Mesendoderm (in vitro differentiated cells): Measurements from ENCODE around the gene SLIT3.

Experiments
- DNase-seq: peaks from one replicate; pipeline ENCODE4 v3.0.0; 2013
- H2AK5ac ChIP-seq: 2 replicates; pipeline ENCODE4 v1.6.1; 2013; ENCODE audit warnings: low read length, inconsistent platforms
- H2BK120ac ChIP-seq: 2 replicates; pipeline ENCODE4 v1.6.1; 2013; ENCODE audit warnings: low read depth, mild to moderate bottlenecking, low read length, moderate library complexity, mixed read lengths
- H2BK15ac ChIP-seq: replicated peaks from 2 replicates; pipeline ENCODE4 v1.6.1; 2013; ENCODE audit warnings: low read depth, mild to moderate bottlenecking, moderate library complexity
- H2BK5ac ChIP-seq: 2 replicates; pipeline ENCODE4 v1.6.1; 2013; ENCODE audit warnings: low read length, inconsistent platforms
- H3K18ac ChIP-seq: 2 replicates; pipeline ENCODE4 v1.6.1; 2013; ENCODE audit warnings: mild to moderate bottlenecking, low read length, mixed read lengths
- H3K23ac ChIP-seq: one replicate; pipeline ENCODE4 v1.6.1; 2013; ENCODE audit warnings: low read length
- H3K27ac ChIP-seq: 2 replicates; pipeline ENCODE4 v1.5.1; 2013; ENCODE audit warnings: low read depth, mild to moderate bottlenecking, inconsistent platforms, low read length, moderate library complexity
- H3K27me3 ChIP-seq: 2 replicates; pipeline ENCODE4 v1.6.1; 2013; ENCODE audit warnings: low read length, control low read depth, mild to moderate bottlenecking, inconsistent platforms; ENCODE audit not compliant: insufficient read depth, poor library complexity
- H3K36me3 ChIP-seq: 2 replicates; pipeline ENCODE4 v1.6.1; 2013; ENCODE audit warnings: low read length, inconsistent platforms; ENCODE audit not compliant: control insufficient read depth, insufficient read depth
- H3K4ac ChIP-seq: one replicate; pipeline ENCODE4 v1.6.1; 2013; ENCODE audit warnings: low read depth, mild to moderate bottlenecking, low read length, moderate library complexity
- H3K4me1 ChIP-seq: 2 replicates; pipeline ENCODE4 v1.6.1; 2013; ENCODE audit warnings: low read depth, low read length, inconsistent platforms; ENCODE audit not compliant: control insufficient read depth
- H3K4me2 ChIP-seq: 2 replicates; pipeline ENCODE4 v1.6.1; 2013; ENCODE audit warnings: low read length
- H3K4me3 ChIP-seq: 2 replicates; pipeline ENCODE4 v1.5.1; 2013; ENCODE audit warnings: mild to moderate bottlenecking, low read length
- H3K56ac ChIP-seq: one replicate; pipeline ENCODE4 v1.6.1; 2013; ENCODE audit warnings: low read length
- H3K79me1 ChIP-seq: 2 replicates; pipeline ENCODE4 v1.6.1; 2013; ENCODE audit warnings: low read length, inconsistent platforms
- H3K79me2 ChIP-seq: 2 replicates; pipeline ENCODE4 v1.6.1; 2013; ENCODE audit warnings: mild to moderate bottlenecking, low read length; ENCODE audit not compliant: control insufficient read depth, insufficient read depth
- H3K9ac ChIP-seq: 2 replicates; pipeline ENCODE4 v1.6.1; 2013; ENCODE audit warnings: low read length, inconsistent platforms
- H4K5ac ChIP-seq: one replicate; pipeline ENCODE4 v1.6.1; 2013; ENCODE audit warnings: low read length
- H4K8ac ChIP-seq: one replicate; pipeline ENCODE4 v1.6.1; 2013; ENCODE audit warnings: low read depth, mild to moderate bottlenecking, control low read depth, low read length, moderate library complexity
- WGBS: extraction: QIAGEN DNeasy Blood & Tissue Kit; methylation state at CpG from one replicate; pipeline ENCODE4 v1.1.7; 2013; ENCODE audit warnings: low lambda C conversion rate, missing lambda C conversion rate; ENCODE audit not compliant: insufficient coverage; ENCODE audit errors: extremely low coverage; 5-methylcytosine and 5-hydroxymethylcytosine counted together

The SLIT3 gene

DNA sequence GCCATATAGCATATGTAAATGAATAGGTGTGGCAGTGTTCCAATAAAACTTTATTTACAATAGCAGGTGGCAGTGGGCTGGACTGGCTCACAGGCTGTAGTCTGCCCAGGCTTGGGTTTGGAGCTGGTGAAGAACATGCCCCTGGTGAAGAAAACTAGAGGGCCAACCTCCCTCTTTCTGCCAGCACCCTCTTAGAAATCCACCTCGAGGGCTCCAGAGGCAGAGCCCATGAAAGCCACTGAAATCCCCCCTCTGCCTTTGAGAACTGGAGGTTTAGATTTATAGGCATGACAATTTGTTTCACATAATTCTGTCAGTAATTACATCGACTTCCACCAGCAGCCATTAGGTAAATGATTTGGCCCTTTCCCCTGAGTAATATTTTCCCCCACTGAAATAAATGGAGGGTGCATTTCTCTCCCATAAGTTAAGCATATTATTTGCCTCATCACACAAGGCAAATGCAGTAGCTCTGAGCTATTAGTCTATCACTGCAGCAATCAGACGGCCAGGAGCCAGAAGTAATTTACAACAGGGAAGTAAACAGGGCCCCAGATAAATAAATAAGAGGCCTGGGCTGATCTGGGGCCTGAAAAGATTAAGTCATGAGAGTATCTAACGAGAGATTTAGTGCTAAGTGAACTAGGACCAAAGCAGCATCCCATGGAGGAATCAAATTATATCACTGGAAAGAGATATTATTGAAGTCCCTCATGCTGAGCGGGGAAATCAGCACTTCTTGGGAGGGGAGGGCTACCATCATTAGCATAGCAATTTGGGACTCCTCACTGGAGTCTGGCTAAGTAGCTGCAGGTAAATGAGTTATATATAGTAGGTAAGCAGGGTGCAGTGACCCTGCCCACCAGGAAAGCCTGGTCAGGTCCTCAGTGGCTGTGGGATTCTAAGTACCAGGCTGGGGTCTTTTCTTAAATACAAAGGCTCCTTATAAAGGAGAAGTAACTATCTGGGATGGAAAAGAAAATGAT is 123.9 kb downstream of the SLIT3 start:
- Histone ChIP-seq H3K27ac (no peak overlapping the region), H3K9ac (no peak overlapping the region), H3K4me1 (peaks cover 6% of the 10 kb centered on the region), H3K4ac (no peak overlapping the region), H2BK120ac (no peak overlapping the region), H3K4me3 (no peak overlapping the region), H4K5ac (no peak overlapping the region), H2BK5ac (no peak overlapping the region), H3K79me1 (no peaks in the 10 kb centered on the region), H2AK5ac (no peak overlapping the region), H4K8ac (no peak overlapping the region), H3K23ac (no peak overlapping the region), H3K79me2 (no peaks in the 10 kb centered on the region), H3K36me3 (no peaks in the 10 kb centered on the region), H3K27me3 (no peaks in the 10 kb centered on the region), H3K18ac (peak overlapping the region; percentile 25), H3K4me2 (no peak overlapping the region), H3K56ac (no peak overlapping the region), H2BK15ac (no peak overlapping the region)
- DNase-seq, result peak; percentile 47
- no CpG with 5 or more reads among the region's 5 CpGs for WGBS

DNA sequence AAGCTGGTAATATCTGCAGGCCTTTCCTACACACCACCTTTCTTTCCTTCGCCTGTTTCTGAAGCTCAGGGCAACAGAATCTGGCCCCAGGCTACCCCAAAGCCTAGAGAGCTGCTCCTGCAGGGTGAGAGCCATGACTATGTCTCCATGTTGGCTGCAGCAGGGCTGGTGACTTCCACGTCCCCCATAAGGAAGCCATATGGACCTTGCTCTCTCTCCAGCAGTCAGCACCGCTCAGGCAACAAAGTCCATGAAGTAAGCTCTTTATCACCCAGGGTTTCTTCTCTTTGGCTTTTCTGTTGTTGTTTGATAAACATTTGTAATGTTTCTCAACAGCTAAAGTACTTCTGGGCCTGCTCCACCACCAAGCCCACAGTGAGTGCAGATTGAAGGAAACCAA is 125.2 kb downstream of the SLIT3 start:
- H3K23ac ChIP-seq, result no peak overlapping the region
- no peak overlapping the region for H2AK5ac ChIP-seq
- H2BK120ac ChIP-seq, result no peak overlapping the region
- H3K56ac ChIP-seq, result no peak overlapping the region
- no peak overlapping the region for H4K8ac ChIP-seq
- H3K27ac ChIP-seq, result no peak overlapping the region
- no peak overlapping the region for H2BK5ac ChIP-seq
- H3K9ac ChIP-seq, result no peak overlapping the region
- H3K4ac ChIP-seq, result no peak overlapping the region
- no peaks in the 10 kb centered on the region for H3K27me3 ChIP-seq
- no peak overlapping the region for H3K18ac ChIP-seq
- DNase-seq, result no peak
- H3K79me2 ChIP-seq, result no peaks in the 10 kb centered on the region
- no peak overlapping the region for H3K4me2 ChIP-seq
- H3K4me1 ChIP-seq, result peaks cover 11% of the 10 kb centered on the region
- no peaks in the 10 kb centered on the region for H3K79me1 ChIP-seq
- H3K36me3 ChIP-seq, result no peaks in the 10 kb centered on the region
- no peak overlapping the region for H4K5ac ChIP-seq
- no peak overlapping the region for H2BK15ac ChIP-seq
- no peak overlapping the region for H3K4me3 ChIP-seq
- WGBS, result no CpG with 5 or more reads among the region's 3 CpGs

DNA sequence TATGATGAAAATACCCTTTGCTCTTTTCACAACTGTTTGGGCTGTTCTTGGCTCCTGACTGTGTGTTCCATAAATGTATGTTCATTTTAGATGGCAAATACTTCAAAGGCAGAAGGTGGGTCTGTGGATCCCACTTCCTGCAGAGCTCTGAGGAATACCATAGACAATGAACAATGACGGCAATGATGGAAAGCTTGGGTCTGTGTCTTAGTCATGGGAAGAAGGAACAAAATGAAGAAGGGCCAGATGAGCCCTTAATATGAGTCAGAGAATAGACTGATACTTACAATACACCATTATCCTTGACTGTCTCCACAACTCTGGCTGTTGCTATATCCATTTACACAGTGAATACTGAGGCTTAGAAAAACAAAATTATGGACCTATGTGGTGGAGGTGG is 126.0 kb downstream of the SLIT3 start:
- WGBS, result no CpG with 5 or more reads among the region's 1 CpG
- H3K18ac ChIP-seq, result no peak overlapping the region
- no peak overlapping the region for H3K27ac ChIP-seq
- H3K4me3 ChIP-seq, result no peak overlapping the region
- no peak overlapping the region for H2BK15ac ChIP-seq
- H3K27me3 ChIP-seq, result no peaks in the 10 kb centered on the region
- no peaks in the 10 kb centered on the region for H3K79me1 ChIP-seq
- H3K79me2 ChIP-seq, result no peaks in the 10 kb centered on the region
- H4K5ac ChIP-seq, result no peak overlapping the region
- H3K4me1 ChIP-seq, result peaks cover 11% of the 10 kb centered on the region
- no peak overlapping the region for H3K4ac ChIP-seq
- H2AK5ac ChIP-seq, result no peak overlapping the region
- H3K4me2 ChIP-seq, result no peak overlapping the region
- H4K8ac ChIP-seq, result no peak overlapping the region
- H3K56ac ChIP-seq, result no peak overlapping the region
- H3K23ac ChIP-seq, result no peak overlapping the region
- DNase-seq, result no peak
- H3K36me3 ChIP-seq, result no peaks in the 10 kb centered on the region
- H2BK5ac ChIP-seq, result no peak overlapping the region
- H3K9ac ChIP-seq, result no peak overlapping the region
- no peak overlapping the region for H2BK120ac ChIP-seq

DNA sequence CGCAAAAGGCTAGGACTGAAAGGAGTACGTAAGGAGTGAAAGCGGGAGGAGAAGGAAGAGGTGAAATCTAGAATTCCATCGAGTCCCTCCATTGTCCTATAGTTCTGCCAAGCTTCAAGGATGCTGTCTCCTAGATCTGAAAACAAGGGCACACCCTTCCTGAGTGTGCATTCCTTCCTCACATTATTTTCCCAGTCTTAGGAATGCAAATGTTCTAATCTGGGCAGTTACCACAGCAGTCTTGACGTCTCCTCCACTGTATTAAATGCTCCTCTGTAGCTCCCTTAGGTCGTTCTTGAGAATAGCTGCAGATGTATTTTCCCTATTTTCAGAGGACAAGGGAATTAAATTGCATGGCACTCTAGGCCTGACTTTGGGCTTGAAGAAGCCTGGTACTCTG is 127.6 kb downstream of the SLIT3 start:
- H3K4ac ChIP-seq, result no peak overlapping the region
- no peak overlapping the region for H4K8ac ChIP-seq
- no CpG with 5 or more reads among the region's 6 CpGs for WGBS
- H3K79me1 ChIP-seq, result no peaks in the 10 kb centered on the region
- H3K4me1 ChIP-seq, result peaks cover 11% of the 10 kb centered on the region
- no peak overlapping the region for H3K27ac ChIP-seq
- no peak overlapping the region for H2BK15ac ChIP-seq
- no peak overlapping the region for H4K5ac ChIP-seq
- H2BK5ac ChIP-seq, result no peak overlapping the region
- no peak overlapping the region for H3K18ac ChIP-seq
- no peak overlapping the region for H3K23ac ChIP-seq
- no peak overlapping the region for H3K56ac ChIP-seq
- no peak overlapping the region for H2BK120ac ChIP-seq
- no peaks in the 10 kb centered on the region for H3K27me3 ChIP-seq
- no peaks in the 10 kb centered on the region for H3K79me2 ChIP-seq
- no peak for DNase-seq
- H3K36me3 ChIP-seq, result no peaks in the 10 kb centered on the region
- no peak overlapping the region for H2AK5ac ChIP-seq
- H3K4me3 ChIP-seq, result no peak overlapping the region
- no peak overlapping the region for H3K4me2 ChIP-seq
- H3K9ac ChIP-seq, result no peak overlapping the region

DNA sequence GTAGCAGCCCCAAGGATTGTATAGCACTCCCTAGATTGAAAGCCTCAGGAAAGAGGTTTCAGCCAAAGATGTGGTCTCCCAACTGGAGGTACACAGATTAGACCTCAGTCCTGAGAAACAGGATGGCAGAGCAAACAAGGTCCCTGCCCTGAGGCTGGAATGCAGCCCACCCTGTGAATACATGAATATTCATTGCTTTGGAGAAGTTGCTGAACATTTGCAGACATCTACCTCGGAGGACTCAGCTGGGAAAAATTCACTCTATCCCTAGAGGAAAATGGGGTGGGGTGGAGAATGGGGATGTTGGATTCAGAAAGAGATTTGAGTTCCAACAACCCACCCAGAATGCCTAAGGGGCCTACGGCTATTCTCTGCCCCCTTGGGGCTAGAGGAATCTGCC is 129.4 kb downstream of the SLIT3 start:
- Histone ChIP-seq H4K5ac (no peak overlapping the region), H2BK5ac (no peak overlapping the region), H3K27me3 (no peaks in the 10 kb centered on the region), H2AK5ac (no peak overlapping the region), H2BK120ac (no peak overlapping the region), H4K8ac (no peak overlapping the region), H2BK15ac (peak overlapping the region; percentile 39), H3K9ac (no peak overlapping the region), H3K56ac (no peak overlapping the region), H3K4ac (no peak overlapping the region), H3K79me1 (no peaks in the 10 kb centered on the region), H3K23ac (no peak overlapping the region), H3K36me3 (no peaks in the 10 kb centered on the region), H3K4me3 (no peak overlapping the region), H3K27ac (no peak overlapping the region), H3K79me2 (no peaks in the 10 kb centered on the region), H3K18ac (peak overlapping the region; percentile 31), H3K4me2 (no peak overlapping the region), H3K4me1 (peaks cover 5% of the 10 kb centered on the region)
- DNase-seq, result peak; percentile 85
- WGBS, result no CpG with 5 or more reads among the region's 2 CpGs
